Type B pancreatic cell (in vitro differentiated cells): Measurements from ENCODE around the gene LRFN5. TPM values are rescaled to one million over a fixed set of nuclear protein-coding genes. Genes with fewer than 3 reads are reported as not detected.
"Not testable (repeated sequence)": the region's sequence is repeated elsewhere in the genome, so short reads cannot be mapped to it uniquely, and the experiment has no call there.

ENCODE experiments used
- DNase-seq: peaks from one replicate; pipeline ENCODE4 v3.0.0; 2021; ENCODE audit warnings: mixed read lengths; ENCODE audit not compliant: unreplicated experiment; ENCODE audit errors: extremely low spot score
- H3K27ac Mint-ChIP-seq: 2 replicates; pipeline ENCODE4 v1.8.0; 2021; ENCODE audit warnings: mild to moderate bottlenecking, mixed read lengths
- H3K27me3 Mint-ChIP-seq: 2 replicates; pipeline ENCODE4 v1.8.0; 2021; ENCODE audit warnings: mixed read lengths
- H3K36me3 Mint-ChIP-seq: 2 replicates; pipeline ENCODE4 v1.8.0; 2021; ENCODE audit warnings: mixed read lengths
- H3K4me1 Mint-ChIP-seq: one replicate; pipeline ENCODE4 v1.8.0; 2021; ENCODE audit warnings: mixed read lengths; ENCODE audit not compliant: unreplicated experiment
- H3K4me3 Mint-ChIP-seq: 2 replicates; pipeline ENCODE4 v1.8.0; 2021; ENCODE audit warnings: mild to moderate bottlenecking, mixed read lengths
- H3K9me3 Mint-ChIP-seq: 2 replicates; pipeline ENCODE4 v1.8.0; 2021; ENCODE audit warnings: mixed read lengths
- long read RNA-seq: library from polyadenylated mRNA; unstranded; transcript quantifications from one replicate; pipeline ENCODE4 v2.0.0, GENCODE V29; 2020
- total RNA-seq: library from RNA; stranded (reverse); gene quantifications from 2 replicates; pipeline ENCODE4 v1.2.1, GENCODE V29; 2021; ENCODE audit warnings: low replicate concordance
- TF ChIP-seq, protein P1 (sequence below): fragments of 200-600 bp; sonication (generic); conservative IDR thresholded peaks from 2 replicates; pipeline ENCODE4 v1.5.0; 2021; ENCODE audit warnings: antibody characterized with exemption, mild to moderate bottlenecking

The LRFN5 gene
- 1.3 and 4.6 TPM in 2 replicates for total RNA-seq
- long read RNA-seq, partial matches to known transcripts, result 2 of 4 reads
- long read RNA-seq, other reads (novel, unspliced or antisense), result 1 of 4 reads

DNA sequence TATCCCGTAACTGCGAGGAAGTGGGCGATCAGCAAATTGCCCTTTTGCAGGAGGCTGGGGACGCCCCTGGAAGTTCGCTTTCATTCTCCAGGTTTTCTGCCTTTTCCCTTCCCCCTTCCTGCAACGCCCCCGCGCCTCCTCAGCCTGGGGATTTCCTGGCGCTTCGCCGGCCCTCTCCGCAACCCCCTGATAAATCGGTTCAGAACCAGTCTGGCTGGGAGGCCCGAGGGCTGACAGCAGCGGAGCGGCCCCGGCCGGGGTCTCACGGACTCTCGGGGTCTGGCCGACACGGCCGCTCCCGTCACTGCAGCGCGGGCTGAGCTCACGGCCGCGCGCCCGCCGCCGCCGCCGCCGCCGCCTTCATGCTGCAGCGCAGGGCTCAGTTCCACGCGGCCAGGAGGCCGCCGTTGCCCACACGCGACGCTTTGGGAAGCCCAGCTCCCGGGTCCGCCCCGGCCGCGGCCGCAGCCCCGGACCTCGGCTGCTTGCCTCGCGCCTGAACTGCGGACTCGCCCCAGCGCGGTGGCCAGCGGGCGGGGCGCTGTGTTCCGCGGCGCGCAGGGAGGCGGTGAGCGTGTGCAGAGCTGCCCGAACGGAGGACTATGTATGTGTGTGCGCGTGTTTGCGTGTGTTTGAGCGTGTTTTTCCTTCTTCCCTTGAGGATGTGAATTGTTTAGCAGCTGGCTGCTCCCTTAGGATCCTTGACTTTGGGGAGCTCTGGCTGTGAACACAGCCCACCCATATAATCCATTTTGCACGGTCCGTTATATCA is at the start of gene LRFN5:
Gene LRFN5 (plus strand): TSS at position 345 of the 772 bp plus-strand sequence.
- TF ChIP-seq, protein P1, sequence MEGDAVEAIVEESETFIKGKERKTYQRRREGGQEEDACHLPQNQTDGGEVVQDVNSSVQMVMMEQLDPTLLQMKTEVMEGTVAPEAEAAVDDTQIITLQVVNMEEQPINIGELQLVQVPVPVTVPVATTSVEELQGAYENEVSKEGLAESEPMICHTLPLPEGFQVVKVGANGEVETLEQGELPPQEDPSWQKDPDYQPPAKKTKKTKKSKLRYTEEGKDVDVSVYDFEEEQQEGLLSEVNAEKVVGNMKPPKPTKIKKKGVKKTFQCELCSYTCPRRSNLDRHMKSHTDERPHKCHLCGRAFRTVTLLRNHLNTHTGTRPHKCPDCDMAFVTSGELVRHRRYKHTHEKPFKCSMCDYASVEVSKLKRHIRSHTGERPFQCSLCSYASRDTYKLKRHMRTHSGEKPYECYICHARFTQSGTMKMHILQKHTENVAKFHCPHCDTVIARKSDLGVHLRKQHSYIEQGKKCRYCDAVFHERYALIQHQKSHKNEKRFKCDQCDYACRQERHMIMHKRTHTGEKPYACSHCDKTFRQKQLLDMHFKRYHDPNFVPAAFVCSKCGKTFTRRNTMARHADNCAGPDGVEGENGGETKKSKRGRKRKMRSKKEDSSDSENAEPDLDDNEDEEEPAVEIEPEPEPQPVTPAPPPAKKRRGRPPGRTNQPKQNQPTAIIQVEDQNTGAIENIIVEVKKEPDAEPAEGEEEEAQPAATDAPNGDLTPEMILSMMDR, result no peak
- DNase-seq, result peak; percentile 74
- Mint-ChIP-seq H3K4me3 (peak within 1 kb of the TSS; percentile 94), H3K9me3 (no peaks in the 10 kb centered on the region), H3K27ac (peak within 1 kb of the TSS; percentile 52), H3K4me1 (peaks cover 35% of the 10 kb centered on the region), H3K36me3 (no peaks in the 10 kb centered on the region), H3K27me3 (peaks cover 87% of the 10 kb centered on the region)

DNA sequence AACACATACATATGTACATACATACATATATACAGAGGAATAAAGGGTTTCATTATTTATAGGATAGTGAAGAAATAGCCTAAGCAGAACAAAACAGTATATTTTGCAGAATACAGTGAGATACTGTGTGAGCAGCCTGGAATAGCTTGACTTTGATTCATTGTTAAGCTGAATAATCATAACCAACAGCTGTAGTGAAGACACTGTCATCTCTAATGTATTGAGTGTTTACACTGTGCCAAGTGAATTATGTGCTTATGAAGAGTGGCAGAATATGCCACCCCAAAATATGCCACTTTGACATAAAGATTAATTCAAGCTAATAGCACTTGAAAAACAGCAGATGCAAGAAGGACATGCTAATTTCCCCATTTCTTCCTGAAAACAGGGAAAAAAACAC is 48.2 kb upstream of the LRFN5 start:
- no peak overlapping the region for H3K27ac Mint-ChIP-seq
- H3K36me3 Mint-ChIP-seq, result no peaks in the 10 kb centered on the region
- H3K9me3 Mint-ChIP-seq, result no peaks in the 10 kb centered on the region
- TF ChIP-seq, protein P1, result no peak
- H3K4me1 Mint-ChIP-seq, result no peaks in the 10 kb centered on the region
- DNase-seq, result no peak
- no peak overlapping the region for H3K4me3 Mint-ChIP-seq
- H3K27me3 Mint-ChIP-seq, result peaks cover 4% of the 10 kb centered on the region

DNA sequence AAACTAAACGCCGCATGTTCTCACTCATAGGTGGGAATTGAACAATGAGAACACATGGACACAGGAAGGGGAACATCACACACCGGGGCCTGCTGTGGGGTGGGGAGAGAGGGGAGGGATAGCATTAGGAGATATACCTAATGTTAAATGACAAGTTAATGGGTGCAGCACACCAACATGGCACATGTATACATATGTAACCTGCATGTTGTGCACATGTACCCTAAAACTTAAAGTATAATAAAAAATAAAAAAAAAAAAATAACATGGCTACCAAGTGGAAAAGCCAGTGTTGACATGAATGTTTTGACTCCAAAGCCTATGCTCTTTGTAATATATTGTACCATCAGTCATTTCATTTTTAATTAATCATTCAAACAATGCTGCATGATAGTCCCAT is 39.8 kb upstream of the LRFN5 start:
- H3K27me3 Mint-ChIP-seq, H3K4me1 Mint-ChIP-seq, H3K4me3 Mint-ChIP-seq, H3K9me3 Mint-ChIP-seq, H3K36me3 Mint-ChIP-seq, H3K27ac Mint-ChIP-seq, DNase-seq: not testable (repeated sequence)

DNA sequence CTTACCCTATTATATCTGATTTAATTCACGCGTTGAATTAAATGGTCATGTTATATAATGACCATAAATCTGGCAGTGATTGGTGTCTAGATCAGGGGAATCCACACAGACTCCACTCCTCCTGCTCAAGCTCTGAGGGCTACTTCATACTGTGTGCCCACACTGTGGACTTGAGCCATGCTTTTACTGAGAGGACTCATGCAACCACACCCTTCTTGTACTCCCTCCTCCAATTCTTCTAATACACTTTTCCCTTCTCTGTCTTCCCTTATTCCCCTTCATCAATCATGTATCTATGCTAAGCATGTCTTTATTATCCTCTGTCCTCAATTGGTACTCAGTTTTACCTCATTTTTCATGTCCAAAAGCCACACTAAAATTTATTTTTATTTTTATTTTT is 37.7 kb upstream of the LRFN5 start:
- no peak overlapping the region for H3K27ac Mint-ChIP-seq
- no peaks in the 10 kb centered on the region for H3K36me3 Mint-ChIP-seq
- no peaks in the 10 kb centered on the region for H3K27me3 Mint-ChIP-seq
- peaks cover 4% of the 10 kb centered on the region for H3K9me3 Mint-ChIP-seq
- H3K4me1 Mint-ChIP-seq, result no peaks in the 10 kb centered on the region
- TF ChIP-seq, protein P1, result no peak
- H3K4me3 Mint-ChIP-seq, result no peak overlapping the region
- DNase-seq, result no peak

DNA sequence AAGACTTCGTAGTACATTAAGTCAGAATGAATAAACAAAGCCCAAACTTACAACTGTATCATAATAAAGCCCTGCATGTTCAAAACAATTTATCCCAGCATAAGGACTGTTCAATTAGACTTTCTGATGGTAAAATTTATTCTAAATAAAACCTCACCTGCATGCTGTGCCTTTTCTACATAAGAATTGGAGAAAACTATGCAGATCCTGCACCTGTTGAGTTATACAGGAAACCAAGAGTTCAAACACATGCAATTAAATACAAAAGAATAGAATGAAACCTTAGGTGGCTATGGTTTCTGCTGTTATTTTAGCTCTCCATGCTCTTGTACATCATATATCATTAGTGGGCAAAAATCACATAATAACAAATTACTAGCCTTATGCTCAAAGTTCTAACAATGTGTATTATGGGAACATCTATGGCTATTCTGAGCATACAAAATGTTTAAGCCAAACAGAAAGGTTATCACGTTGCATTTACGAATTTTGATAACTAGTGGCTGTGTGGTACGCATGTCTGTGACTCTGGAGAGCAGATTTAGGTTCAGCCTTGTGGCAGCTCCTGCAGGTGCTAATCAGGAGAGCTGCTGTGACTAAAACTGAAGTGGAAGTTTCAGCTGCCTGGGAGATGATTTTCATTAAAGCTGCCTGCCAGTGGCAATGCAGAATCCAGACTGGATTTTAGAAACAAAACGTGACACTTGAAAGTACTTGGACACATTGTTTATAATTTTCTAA is 36.1 kb upstream of the LRFN5 start:
- Mint-ChIP-seq H3K9me3 (peaks cover 4% of the 10 kb centered on the region), H3K27me3 (no peaks in the 10 kb centered on the region), H3K4me3 (no peak overlapping the region), H3K36me3 (no peaks in the 10 kb centered on the region), H3K27ac (no peak overlapping the region), H3K4me1 (no peaks in the 10 kb centered on the region)
- DNase-seq, result no peak
- TF ChIP-seq, protein P1, result no peak

DNA sequence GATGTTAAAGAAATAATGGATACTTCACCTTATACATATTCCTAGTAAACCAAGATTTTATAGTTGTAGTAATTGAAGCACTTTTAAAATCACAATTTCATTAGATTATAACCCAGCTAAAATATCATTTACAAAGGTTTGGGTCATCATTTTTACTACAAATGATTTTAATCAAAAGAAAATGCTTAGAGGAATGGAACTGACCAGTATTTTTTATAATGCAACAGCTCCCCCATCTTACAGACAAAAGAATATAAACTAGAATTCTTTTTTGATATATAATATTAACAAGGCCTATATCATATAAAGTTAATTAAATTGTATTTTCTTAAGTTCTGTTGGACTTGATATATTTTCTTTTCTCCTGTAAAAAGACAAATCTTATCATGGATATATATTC is 20.4 kb upstream of the LRFN5 start:
- no peak overlapping the region for H3K27ac Mint-ChIP-seq
- no peak for DNase-seq
- H3K27me3 Mint-ChIP-seq, result no peaks in the 10 kb centered on the region
- H3K4me1 Mint-ChIP-seq, result no peaks in the 10 kb centered on the region
- no peaks in the 10 kb centered on the region for H3K36me3 Mint-ChIP-seq
- H3K4me3 Mint-ChIP-seq, result no peak overlapping the region
- no peaks in the 10 kb centered on the region for H3K9me3 Mint-ChIP-seq
- TF ChIP-seq, protein P1, result no peak
